ENCODE measurements around the gene FAM53A. TPM values are rescaled to one million over a fixed set of nuclear protein-coding genes. Genes with fewer than 3 reads are reported as not detected.
"Not testable (repeated sequence)": the region's sequence is repeated elsewhere in the genome, so short reads cannot be mapped to it uniquely, and the experiment has no call there.

FAM53A gene
- total and polyA plus RNA-seq, 2 of the 4 experiments (the other 2 are of a cell fraction): 2.0 to 3.1 TPM

DNA sequence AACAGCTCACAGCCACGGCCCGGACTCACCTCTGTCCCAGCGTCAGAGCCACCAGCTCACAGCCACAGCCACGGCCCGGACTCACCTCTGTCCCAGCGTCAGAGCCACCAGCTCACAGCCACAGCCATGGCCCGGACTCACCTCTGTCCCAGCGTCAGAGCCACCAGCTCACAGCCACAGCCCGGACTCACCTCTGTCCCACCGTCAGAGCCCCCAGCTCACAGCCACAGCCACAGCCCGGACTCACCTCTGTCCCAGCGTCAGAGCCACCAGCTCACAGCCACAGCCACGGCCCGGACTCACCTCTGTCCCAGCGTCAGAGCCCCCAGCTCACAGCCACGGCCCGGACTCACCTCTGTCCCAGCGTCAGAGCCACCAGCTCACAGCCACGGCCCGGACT is 13.1 kb downstream of the FAM53A start:
- H2AFZ ChIP-seq (replicated peaks; ENCODE audit: low read length, poor library complexity); BruUV-seq (replicated peaks); H2AK5ac ChIP-seq (ENCODE audit: low read depth, low read length); H2AK9ac ChIP-seq (replicated peaks; ENCODE audit: low read depth, low read length, poor library complexity); H3K9me3 ChIP-seq (ENCODE audit: control insufficient read depth, insufficient read depth, low read length); H3K4ac ChIP-seq (ENCODE audit: low read depth, low read length); H2BK120ac ChIP-seq (ENCODE audit: low read depth, low read length); H3K9me1 ChIP-seq (ENCODE audit: insufficient read depth, low read length); H2BK5ac ChIP-seq (ENCODE audit: low read depth, low read length, poor library complexity, severe bottlenecking); H2BK20ac ChIP-seq (ENCODE audit: low read depth, low read length); H4K91ac ChIP-seq (ENCODE audit: insufficient read depth, low read depth, low read length); H3K27me3 ChIP-seq (ENCODE audit: control insufficient read depth, insufficient read depth, low read length); DNase-seq; H3K36me3 ChIP-seq (ENCODE audit: control insufficient read depth, insufficient read depth, low read length); dilution Hi-C loops (cut with HindIII; ENCODE audit: low sequenced_read_pairs, unreplicated experiment); H3K14ac ChIP-seq (replicated peaks; ENCODE audit: low read depth, low read length); H3K27ac ChIP-seq (ENCODE audit: insufficient read depth, low read length); POLR2A ChIA-PET (ENCODE audit: unreplicated experiment); H3K4me2 ChIP-seq (ENCODE audit: low read depth, low read length); H3K18ac ChIP-seq (ENCODE audit: low read depth, low read length); ATAC-seq (ENCODE audit: low read depth); H3K79me1 ChIP-seq (ENCODE audit: low read depth in 1 of 2, low read length in 2 of 2); H4K5ac ChIP-seq (ENCODE audit: low read depth, low read length); H3K23ac ChIP-seq (ENCODE audit: low read depth, low read length); H3K4me1 ChIP-seq (ENCODE audit: control insufficient read depth, insufficient read depth, low read length); H3K9ac ChIP-seq (ENCODE audit: low read depth, low read length); intact Hi-C loops (cut with micrococcal nuclease); H3K56ac ChIP-seq (ENCODE audit: extremely low read depth, insufficient read depth, low read length); H4K8ac ChIP-seq (ENCODE audit: low read depth in 2 of 2, low read length in 2 of 2); CTCF ChIA-PET; H4K20me1 ChIP-seq (ENCODE audit: insufficient read depth, low read length); in situ Hi-C loops (cut with MboI; ENCODE audit: low sequenced_read_pairs); H2BK15ac ChIP-seq (ENCODE audit: low read depth, low read length); H3K4me3 ChIP-seq (ENCODE audit: insufficient read depth, low read depth, low read length): not testable (repeated sequence)
- 78% methylated on average over 11 of the region's 20 CpGs; no CpG with 5 or more reads in 1 of the 2 experiments for WGBS, 2 experiments (ENCODE audit: extremely low coverage in 2 of 2, insufficient read length in 1 of 2)
